GM12891 (cell line): ENCODE results near the gene PRSS12.

ENCODE experiments used
- PAX5 ChIP-seq: IDR thresholded peaks from 2 replicates; pipeline ENCODE4 v1.6.1; 2011; ENCODE audit warnings: low read length, moderate library complexity, mild to moderate bottlenecking; ENCODE audit not compliant: insufficient read depth, severe bottlenecking
- POLR2A ChIP-seq: IDR thresholded peaks from 2 replicates; pipeline ENCODE4 v1.6.1; 2011; ENCODE audit warnings: low read depth, low read length, control low read depth
- POLR2AphosphoS5 ChIP-seq: IDR thresholded peaks from 2 replicates; pipeline ENCODE4 v1.6.1; 2011; ENCODE audit warnings: low read depth, low read length, control low read depth
- TAF1 ChIP-seq: IDR thresholded peaks from 2 replicates; pipeline ENCODE4 v1.6.1; 2011; ENCODE audit warnings: low read depth, low read length, control low read depth

DNA sequence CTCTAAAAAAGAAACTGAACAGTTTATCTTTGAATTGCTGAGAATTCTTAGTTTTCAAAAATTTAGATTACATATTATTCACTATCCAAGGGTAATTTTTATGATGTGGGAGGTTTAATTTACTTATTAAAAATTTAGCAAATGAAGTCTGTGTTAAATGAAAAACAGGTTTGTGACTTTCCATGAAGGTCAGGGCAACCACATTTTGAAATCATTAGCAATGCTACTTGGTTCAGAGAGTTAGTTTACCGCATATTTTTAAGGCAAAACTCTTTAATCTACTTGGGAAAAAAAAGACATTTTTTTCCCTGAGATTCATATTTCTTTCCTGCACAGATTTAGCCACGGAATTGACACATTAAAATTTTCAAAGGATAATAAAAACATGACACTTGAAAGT is 37.3 kb upstream of the PRSS12 start:
- TF ChIP-seq TAF1, result no peak
- no peak for TF ChIP-seq POLR2AphosphoS5
- no peak for TF ChIP-seq POLR2A
- TF ChIP-seq PAX5, result no peak
